ENCODE results near the gene KRTAP5-9. TPM values are rescaled to one million over a fixed set of nuclear protein-coding genes. Genes with fewer than 3 reads are reported as not detected.
"Not testable (repeated sequence)": the region's sequence is repeated elsewhere in the genome, so short reads cannot be mapped to it uniquely, and the experiment has no call there.

KRTAP5-9 gene
- total RNA-seq, 1 donor from 2014 or later, result not detected

- no peak within 1 kb of the TSS for H3K27ac Mint-ChIP-seq (ENCODE audit: unreplicated experiment)
- H3K4me1 Mint-ChIP-seq (ENCODE audit: unreplicated experiment), result no peaks in the 10 kb centered on the region
- no peak within 1 kb of the TSS for H3K4me3 Mint-ChIP-seq (ENCODE audit: unreplicated experiment)
- DNase-seq (ENCODE audit: extremely low spot score, unreplicated experiment), result no peak
- peaks cover 10% of the 10 kb centered on the region for H3K9me3 Mint-ChIP-seq (ENCODE audit: unreplicated experiment)
- peaks cover 48% of the 10 kb centered on the region for H3K27me3 Mint-ChIP-seq (ENCODE audit: unreplicated experiment)
- no peak for TF ChIP-seq CTCF (IDR thresholded peaks at IDR 0.05)
- H3K36me3 Mint-ChIP-seq (ENCODE audit: unreplicated experiment), result peaks cover 2% of the 10 kb centered on the region
These were observed 17.0 kb downstream of the KRTAP5-9 start, which contains the start of gene KRTAP5-10 for GRCh38 chr11:71565263-71565662. Gene KRTAP5-10, plus strand, starts transcription at chr11:71565563. Its CDS starts 25 bp downstream, at chr11:71565588.

- Mint-ChIP-seq H3K27me3 (ENCODE audit: unreplicated experiment) (peaks cover 48% of the 10 kb centered on the region), H3K4me3 (ENCODE audit: unreplicated experiment) (no peak overlapping the region), H3K9me3 (ENCODE audit: unreplicated experiment) (peaks cover 6% of the 10 kb centered on the region), H3K27ac (ENCODE audit: unreplicated experiment) (no peak overlapping the region), H3K4me1 (ENCODE audit: unreplicated experiment) (no peaks in the 10 kb centered on the region), H3K36me3 (ENCODE audit: unreplicated experiment) (peaks cover 2% of the 10 kb centered on the region)
- DNase-seq (ENCODE audit: extremely low spot score, unreplicated experiment), result no peak
- TF ChIP-seq CTCF (IDR thresholded peaks at IDR 0.05), result no peak
These were observed 17.9 kb downstream of the KRTAP5-9 start for GRCh38 chr11:71566081-71566620.

DNA sequence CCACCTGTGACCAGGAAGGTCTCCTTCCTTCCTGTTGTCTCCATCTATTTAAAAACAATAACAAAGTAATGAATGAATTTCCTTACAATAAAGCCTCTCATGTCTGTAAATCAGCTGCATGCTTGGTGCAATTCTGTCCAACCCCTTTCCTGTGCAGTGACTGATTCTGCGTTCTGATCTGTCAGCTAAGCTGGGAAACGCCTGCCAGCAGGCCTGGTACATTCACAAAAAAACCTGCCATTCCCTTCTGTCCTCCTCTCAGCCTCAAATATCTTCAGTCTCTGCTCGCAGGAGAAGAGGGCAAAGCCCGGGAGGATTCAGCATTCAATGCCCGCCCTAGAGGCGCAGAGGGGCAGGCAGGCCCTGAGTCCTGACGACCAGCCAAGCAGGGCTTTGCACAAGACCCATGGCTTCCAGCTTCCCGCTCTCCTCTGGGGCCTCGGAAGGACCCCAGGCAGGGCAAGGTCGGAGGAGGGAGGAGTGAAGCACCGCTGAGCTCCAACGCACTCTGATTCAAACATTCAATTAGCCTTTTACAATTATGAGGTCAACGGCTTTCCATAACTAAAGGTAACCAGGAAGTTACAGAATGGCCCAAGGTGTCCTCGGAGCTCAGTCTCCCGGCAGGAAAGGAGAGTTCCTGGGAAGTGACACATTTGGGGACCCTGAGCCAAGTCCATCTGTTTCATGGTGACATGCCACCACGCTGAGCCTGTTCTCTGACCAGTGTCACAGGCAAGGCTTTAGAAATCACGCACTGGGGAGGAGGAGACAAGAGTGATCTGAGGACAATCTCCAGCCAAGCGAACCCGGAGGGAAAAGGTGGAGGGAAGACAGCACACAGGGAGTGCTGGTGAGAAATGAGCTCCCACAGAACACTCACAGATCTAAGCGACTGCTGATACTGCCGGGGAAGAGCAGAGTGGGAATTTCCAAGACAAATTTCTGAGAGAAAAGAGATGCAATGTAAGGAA, 18.7 kb downstream of the KRTAP5-9 start:
- H3K4me3 Mint-ChIP-seq (ENCODE audit: unreplicated experiment); H3K4me1 Mint-ChIP-seq (ENCODE audit: unreplicated experiment); H3K36me3 Mint-ChIP-seq (ENCODE audit: unreplicated experiment); DNase-seq (ENCODE audit: extremely low spot score, unreplicated experiment); H3K9me3 Mint-ChIP-seq (ENCODE audit: unreplicated experiment); H3K27ac Mint-ChIP-seq (ENCODE audit: unreplicated experiment): not testable (repeated sequence)
- H3K27me3 Mint-ChIP-seq (ENCODE audit: unreplicated experiment), result peaks cover 47% of the 10 kb centered on the region

DNA sequence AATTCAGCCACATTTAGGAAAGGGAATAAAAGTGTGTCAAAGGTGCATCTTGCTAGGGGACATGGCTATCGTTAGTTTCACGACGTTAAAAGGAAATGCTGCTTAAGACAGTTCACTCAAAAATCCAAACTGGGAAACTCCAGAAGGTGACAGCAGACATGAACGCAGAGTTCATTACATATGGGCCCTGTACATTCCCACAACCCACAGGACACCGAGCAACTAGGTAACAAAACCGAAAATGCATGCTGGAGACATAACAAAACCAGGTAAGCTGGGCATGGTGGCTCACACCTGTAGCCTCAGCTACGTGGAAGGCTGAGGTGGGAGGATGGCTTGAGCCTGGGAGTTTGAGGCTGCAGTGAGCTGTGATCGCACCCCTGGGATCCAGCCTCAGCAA, 19.4 kb downstream of the KRTAP5-9 start:
- H3K27ac Mint-ChIP-seq (ENCODE audit: unreplicated experiment); DNase-seq (ENCODE audit: extremely low spot score, unreplicated experiment); H3K9me3 Mint-ChIP-seq (ENCODE audit: unreplicated experiment); H3K36me3 Mint-ChIP-seq (ENCODE audit: unreplicated experiment); H3K4me3 Mint-ChIP-seq (ENCODE audit: unreplicated experiment); H3K4me1 Mint-ChIP-seq (ENCODE audit: unreplicated experiment): not testable (repeated sequence)
- H3K27me3 Mint-ChIP-seq (ENCODE audit: unreplicated experiment), result peaks cover 44% of the 10 kb centered on the region

GRCh38 chr11:71568704-71569349, 20.6 kb downstream of the KRTAP5-9 start:
- Mint-ChIP-seq H3K36me3 (ENCODE audit: unreplicated experiment) (no peaks in the 10 kb centered on the region), H3K4me1 (ENCODE audit: unreplicated experiment) (no peaks in the 10 kb centered on the region), H3K4me3 (ENCODE audit: unreplicated experiment) (no peak overlapping the region), H3K9me3 (ENCODE audit: unreplicated experiment) (no peaks in the 10 kb centered on the region), H3K27me3 (ENCODE audit: unreplicated experiment) (peaks cover 38% of the 10 kb centered on the region), H3K27ac (ENCODE audit: unreplicated experiment) (no peak overlapping the region)
- TF ChIP-seq CTCF (IDR thresholded peaks at IDR 0.05), result no peak
- DNase-seq (ENCODE audit: extremely low spot score, unreplicated experiment), result no peak

GRCh38 chr11:71571101-71571850, 23.1 kb downstream of the KRTAP5-9 start:
- not testable (repeated sequence) for DNase-seq (ENCODE audit: extremely low spot score, unreplicated experiment); H3K4me1 Mint-ChIP-seq (ENCODE audit: unreplicated experiment); H3K9me3 Mint-ChIP-seq (ENCODE audit: unreplicated experiment); H3K36me3 Mint-ChIP-seq (ENCODE audit: unreplicated experiment); H3K4me3 Mint-ChIP-seq (ENCODE audit: unreplicated experiment); H3K27ac Mint-ChIP-seq (ENCODE audit: unreplicated experiment)
- H3K27me3 Mint-ChIP-seq (ENCODE audit: unreplicated experiment), result peaks cover 30% of the 10 kb centered on the region
